Ishikawa (cell line): ENCODE measurements around the gene GMDS.

Experiments
- CEBPB ChIP-seq: IDR thresholded peaks from 2 replicates; pipeline ENCODE4 v1.6.1; 2012
- CREB1 ChIP-seq: IDR thresholded peaks from 2 replicates; pipeline ENCODE4 v1.6.1; 2012; ENCODE audit warnings: low read depth
- EP300 ChIP-seq: IDR thresholded peaks from 2 replicates; pipeline ENCODE4 v1.6.1; 2012; ENCODE audit warnings: borderline replicate concordance
- MAX ChIP-seq: IDR thresholded peaks from 2 replicates; pipeline ENCODE4 v1.6.1; 2012
- REST ChIP-seq: IDR thresholded peaks from 2 replicates; pipeline ENCODE4 v1.6.1; 2012; ENCODE audit warnings: low read depth, mild to moderate bottlenecking
- TEAD4 ChIP-seq: IDR thresholded peaks from 2 replicates; pipeline ENCODE4 v1.6.1; 2012

- TF ChIP-seq CEBPB (no peak), MAX (no peak), CREB1 (no peak), EP300 (no peak), REST (no peak), TEAD4 (no peak)
These were observed 624.8 kb downstream of the GMDS start for GRCh38 chr6:1620504-1621069.
